ENCODE measurements around the gene POMGNT1.

DNA sequence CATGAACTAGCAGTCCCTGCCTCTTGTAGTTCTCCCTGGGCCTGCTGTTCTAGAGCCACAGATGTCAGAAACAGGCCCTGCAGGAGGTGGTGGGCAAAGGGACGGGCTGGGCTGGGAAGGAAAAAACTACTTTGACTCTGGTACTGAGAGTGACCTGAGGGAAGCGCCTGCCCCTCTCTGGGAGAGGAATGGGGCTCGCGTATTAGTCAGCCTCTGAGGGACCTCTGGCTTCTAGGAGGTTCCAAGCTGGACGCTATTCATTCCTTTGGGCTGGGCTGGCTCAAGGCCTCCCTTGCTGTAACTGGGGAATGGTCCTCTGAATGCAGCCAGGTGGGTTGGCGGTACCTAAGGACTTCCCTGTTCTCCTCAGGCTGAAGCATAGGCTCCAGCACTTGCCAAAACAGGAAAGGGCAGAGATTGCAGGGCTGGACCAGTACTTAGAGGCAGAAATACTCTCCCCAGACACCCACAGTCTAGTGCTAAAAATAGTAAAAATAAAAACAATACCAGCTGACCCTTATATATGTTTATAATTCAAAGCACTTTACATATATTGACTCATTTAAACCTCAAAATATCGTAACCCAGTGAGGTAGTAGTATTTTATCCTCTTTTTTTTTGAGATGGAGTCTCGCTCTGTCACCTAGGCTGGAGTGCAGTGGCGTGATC, 7.1 kb downstream of the POMGNT1 start:
- TF ChIP-seq, protein P1, sequence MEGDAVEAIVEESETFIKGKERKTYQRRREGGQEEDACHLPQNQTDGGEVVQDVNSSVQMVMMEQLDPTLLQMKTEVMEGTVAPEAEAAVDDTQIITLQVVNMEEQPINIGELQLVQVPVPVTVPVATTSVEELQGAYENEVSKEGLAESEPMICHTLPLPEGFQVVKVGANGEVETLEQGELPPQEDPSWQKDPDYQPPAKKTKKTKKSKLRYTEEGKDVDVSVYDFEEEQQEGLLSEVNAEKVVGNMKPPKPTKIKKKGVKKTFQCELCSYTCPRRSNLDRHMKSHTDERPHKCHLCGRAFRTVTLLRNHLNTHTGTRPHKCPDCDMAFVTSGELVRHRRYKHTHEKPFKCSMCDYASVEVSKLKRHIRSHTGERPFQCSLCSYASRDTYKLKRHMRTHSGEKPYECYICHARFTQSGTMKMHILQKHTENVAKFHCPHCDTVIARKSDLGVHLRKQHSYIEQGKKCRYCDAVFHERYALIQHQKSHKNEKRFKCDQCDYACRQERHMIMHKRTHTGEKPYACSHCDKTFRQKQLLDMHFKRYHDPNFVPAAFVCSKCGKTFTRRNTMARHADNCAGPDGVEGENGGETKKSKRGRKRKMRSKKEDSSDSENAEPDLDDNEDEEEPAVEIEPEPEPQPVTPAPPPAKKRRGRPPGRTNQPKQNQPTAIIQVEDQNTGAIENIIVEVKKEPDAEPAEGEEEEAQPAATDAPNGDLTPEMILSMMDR (conservative IDR thresholded peaks at IDR 0.05 in 1 of 2, IDR thresholded peaks at IDR 0.05 in 1 of 2; ENCODE audit: extremely low read depth in 1 of 2, insufficient read depth in 1 of 2, low read depth in 1 of 2, low read length in 2 of 2): no peak
- TF ChIP-seq EZH2 (IDR thresholded peaks at IDR 0.05; ENCODE audit: borderline replicate concordance, low read length): no peak
